Activated naive CD8-positive, alpha-beta T cell treated with anti-CD3 and anti-CD28 coated beads, Interleukin-2, amount 10 ng/mL, durations not matched to agents 7 days and 5 days (primary cell): Measurements from ENCODE around the gene RABGAP1L. TPM values are rescaled to one million over a fixed set of nuclear protein-coding genes. Genes with fewer than 3 reads are reported as not detected.
"Not testable (repeated sequence)": the region's sequence is repeated elsewhere in the genome, so short reads cannot be mapped to it uniquely, and the experiment has no call there.

Source experiments
- ATAC-seq: fragments of 150-1000 bp; cut with Tn5 transposase; one replicate; pipeline ENCODE4 v1.10.0; 2021; ENCODE audit warnings: low read depth, moderate library complexity
- POLR2A ChIA-PET: fragments of 350-600 bp; sonication (Branson Sonifier 250); formaldehyde crosslinking; loops from one replicate; lab custom pipeline; 2021; ENCODE audit warnings: antibody characterized with exemption; lab: Charles Lee
- DNase-seq: peaks from one replicate; pipeline ENCODE4 v3.0.0; 2021
- H3K27ac Mint-ChIP-seq: one replicate; pipeline ENCODE4 v1.8.0; 2022; ENCODE audit warnings: mild to moderate bottlenecking, mixed read lengths
- H3K27me3 Mint-ChIP-seq: one replicate; pipeline ENCODE4 v1.8.0; 2022; ENCODE audit warnings: mild to moderate bottlenecking, moderate library complexity, mixed read lengths
- H3K36me3 Mint-ChIP-seq: one replicate; pipeline ENCODE4 v1.8.0; 2021; ENCODE audit warnings: mild to moderate bottlenecking, mixed read lengths
- H3K4me1 Mint-ChIP-seq: one replicate; pipeline ENCODE4 v1.8.0; 2021; ENCODE audit warnings: mixed read lengths
- H3K4me3 Mint-ChIP-seq: one replicate; pipeline ENCODE4 v1.8.0; 2022; ENCODE audit warnings: mild to moderate bottlenecking, moderate library complexity, mixed read lengths
- H3K9me3 Mint-ChIP-seq: one replicate; pipeline ENCODE4 v1.8.0; 2021; ENCODE audit warnings: mixed read lengths
- total RNA-seq, 2 experiments: library from RNA; stranded (reverse); gene quantifications; one replicate each; pipeline ENCODE4 v1.2.3, GENCODE V29; 2021

Gene RABGAP1L
- total RNA-seq, 2 experiments from 2014 or later = 64.8 to 69.9 TPM

GRCh38 chr1:174243451-174244000, 84.2 kb downstream of the RABGAP1L start:
- no peak for DNase-seq
- H3K27me3 Mint-ChIP-seq = no peaks in the 10 kb centered on the region
- H3K4me3 Mint-ChIP-seq = no peak overlapping the region
- H3K4me1 Mint-ChIP-seq = no peaks in the 10 kb centered on the region
- peaks cover 14% of the 10 kb centered on the region for H3K36me3 Mint-ChIP-seq
- POLR2A ChIA-PET = no interaction called here
- no peaks in the 10 kb centered on the region for H3K9me3 Mint-ChIP-seq
- no peak for ATAC-seq
- H3K27ac Mint-ChIP-seq = no peak overlapping the region

GRCh38 chr1:174244017-174244416, 84.7 kb downstream of the RABGAP1L start:
- Mint-ChIP-seq H3K36me3 (peaks cover 14% of the 10 kb centered on the region), H3K27me3 (no peaks in the 10 kb centered on the region), H3K4me3 (no peak overlapping the region), H3K4me1 (no peaks in the 10 kb centered on the region), H3K27ac (no peak overlapping the region), H3K9me3 (no peaks in the 10 kb centered on the region)
- DNase-seq = no peak
- POLR2A ChIA-PET = no interaction called here
- ATAC-seq = no peak

- ATAC-seq (no peak), DNase-seq (no peak)
- no peaks in the 10 kb centered on the region for H3K9me3 Mint-ChIP-seq
- H3K27ac Mint-ChIP-seq = no peak overlapping the region
- no peaks in the 10 kb centered on the region for H3K27me3 Mint-ChIP-seq
- peaks cover 13% of the 10 kb centered on the region for H3K36me3 Mint-ChIP-seq
- no peaks in the 10 kb centered on the region for H3K4me1 Mint-ChIP-seq
- H3K4me3 Mint-ChIP-seq = no peak overlapping the region
- POLR2A ChIA-PET = no interaction called here
Observed at GRCh38 chr1:174247472-174247871, 88.2 kb downstream of the RABGAP1L start.

GRCh38 chr1:174248041-174248440, 88.7 kb downstream of the RABGAP1L start:
- peaks cover 10% of the 10 kb centered on the region for H3K36me3 Mint-ChIP-seq

GRCh38 chr1:174256386-174256785, 97.1 kb downstream of the RABGAP1L start:
- DNase-seq, H3K9me3 Mint-ChIP-seq, H3K27me3 Mint-ChIP-seq, H3K36me3 Mint-ChIP-seq, H3K4me3 Mint-ChIP-seq, H3K4me1 Mint-ChIP-seq, ATAC-seq, POLR2A ChIA-PET, H3K27ac Mint-ChIP-seq: not testable (repeated sequence)

More at GRCh38 chr1:174248041-174248440, 88.7 kb downstream of the RABGAP1L start:
- Mint-ChIP-seq H3K4me1 (no peaks in the 10 kb centered on the region), H3K9me3 (no peaks in the 10 kb centered on the region), H3K4me3 (no peak overlapping the region), H3K27ac (no peak overlapping the region), H3K27me3 (no peaks in the 10 kb centered on the region)
- DNase-seq (no peak), ATAC-seq (no peak)
- POLR2A ChIA-PET = no interaction called here

- Mint-ChIP-seq H3K4me3 (no peak overlapping the region), H3K27me3 (no peaks in the 10 kb centered on the region), H3K36me3 (peaks cover 7% of the 10 kb centered on the region), H3K4me1 (no peaks in the 10 kb centered on the region), H3K9me3 (no peaks in the 10 kb centered on the region), H3K27ac (no peak overlapping the region)
- ATAC-seq (peak; percentile 42), DNase-seq (no peak)
- POLR2A ChIA-PET = no interaction called here
Observed at GRCh38 chr1:174258148-174258550, 98.8 kb downstream of the RABGAP1L start.

- Mint-ChIP-seq H3K9me3 (no peaks in the 10 kb centered on the region), H3K4me3 (no peak overlapping the region), H3K36me3 (no peaks in the 10 kb centered on the region), H3K4me1 (no peaks in the 10 kb centered on the region), H3K27ac (no peak overlapping the region), H3K27me3 (no peaks in the 10 kb centered on the region)
- POLR2A ChIA-PET = interaction anchor here (0.6 kb wide), 1 partner anchor 694 kb away, joined by 3 read pairs; no protein-coding TSS in a partner anchor
- no peak for ATAC-seq
- no peak for DNase-seq
Observed at GRCh38 chr1:174262349-174263241, 103.3 kb downstream of the RABGAP1L start.

GRCh38 chr1:174265282-174265681, 106.0 kb downstream of the RABGAP1L start:
- Mint-ChIP-seq H3K27me3 (no peaks in the 10 kb centered on the region), H3K4me3 (no peak overlapping the region), H3K36me3 (no peaks in the 10 kb centered on the region), H3K4me1 (no peaks in the 10 kb centered on the region), H3K27ac (no peak overlapping the region), H3K9me3 (no peaks in the 10 kb centered on the region)
- ATAC-seq (no peak), DNase-seq (no peak)
- POLR2A ChIA-PET = no interaction called here

GRCh38 chr1:174266476-174266875, 107.2 kb downstream of the RABGAP1L start:
- POLR2A ChIA-PET = no interaction called here
- Mint-ChIP-seq H3K27ac (no peak overlapping the region), H3K27me3 (no peaks in the 10 kb centered on the region), H3K4me3 (no peak overlapping the region), H3K9me3 (no peaks in the 10 kb centered on the region), H3K36me3 (no peaks in the 10 kb centered on the region), H3K4me1 (no peaks in the 10 kb centered on the region)
- no peak for ATAC-seq
- no peak for DNase-seq

- H3K9me3 Mint-ChIP-seq = no peaks in the 10 kb centered on the region
- no peak overlapping the region for H3K27ac Mint-ChIP-seq
- H3K27me3 Mint-ChIP-seq = no peaks in the 10 kb centered on the region
- H3K36me3 Mint-ChIP-seq = no peaks in the 10 kb centered on the region
- H3K4me1 Mint-ChIP-seq = no peaks in the 10 kb centered on the region
- no peak for ATAC-seq
- H3K4me3 Mint-ChIP-seq = no peak overlapping the region
- POLR2A ChIA-PET = no interaction called here
- DNase-seq = no peak
Observed at GRCh38 chr1:174266991-174267612, 107.8 kb downstream of the RABGAP1L start.

GRCh38 chr1:174269989-174270651, 110.8 kb downstream of the RABGAP1L start:
- no peak for DNase-seq
- no peaks in the 10 kb centered on the region for H3K36me3 Mint-ChIP-seq
- no peaks in the 10 kb centered on the region for H3K4me1 Mint-ChIP-seq
- no peaks in the 10 kb centered on the region for H3K27me3 Mint-ChIP-seq
- POLR2A ChIA-PET = no interaction called here
- no peaks in the 10 kb centered on the region for H3K9me3 Mint-ChIP-seq
- H3K27ac Mint-ChIP-seq = no peak overlapping the region
- no peak for ATAC-seq
- no peak overlapping the region for H3K4me3 Mint-ChIP-seq

GRCh38 chr1:174273190-174273589, 113.9 kb downstream of the RABGAP1L start:
- no peak overlapping the region for H3K4me3 Mint-ChIP-seq
- H3K36me3 Mint-ChIP-seq = no peaks in the 10 kb centered on the region
- H3K27me3 Mint-ChIP-seq = no peaks in the 10 kb centered on the region
- H3K9me3 Mint-ChIP-seq = no peaks in the 10 kb centered on the region
- POLR2A ChIA-PET = no interaction called here
- H3K4me1 Mint-ChIP-seq = no peaks in the 10 kb centered on the region
- ATAC-seq (no peak), DNase-seq (no peak)
- H3K27ac Mint-ChIP-seq = no peak overlapping the region

GRCh38 chr1:174273776-174274175, 114.5 kb downstream of the RABGAP1L start:
- no peak overlapping the region for H3K4me3 Mint-ChIP-seq

More at GRCh38 chr1:174273776-174274175, 114.5 kb downstream of the RABGAP1L start:
- POLR2A ChIA-PET = no interaction called here
- no peak for ATAC-seq
- Mint-ChIP-seq H3K27me3 (no peaks in the 10 kb centered on the region), H3K27ac (no peak overlapping the region), H3K4me1 (no peaks in the 10 kb centered on the region), H3K36me3 (no peaks in the 10 kb centered on the region), H3K9me3 (no peaks in the 10 kb centered on the region)
- no peak for DNase-seq
